ENCODE measurements around the gene HNRNPC. TPM values are rescaled to one million over a fixed set of nuclear protein-coding genes. Genes with fewer than 3 reads are reported as not detected.
A peak's percentile ranks its signal among the peaks of the same experiment; 100 is the strongest.

The HNRNPC gene
- total RNA-seq (2021; fragmentation: NEBNext Ultra II Directional; extraction: Animal tissue kit (Norgen Biotek cat#: 25700)), result 100 to 1,000 TPM; 528 to 684 (median 604) TPM
- long read RNA-seq, transcript HNRNPC-205 (9 exons, 1,375 nt), result major isoform, 139 of 456 reads
- long read RNA-seq, transcript HNRNPC-222 (9 exons, 1,658 nt), result minor isoform, 9 of 456 reads
- long read RNA-seq, transcript HNRNPC-211 (9 exons, 1,784 nt), result minor isoform, 75 of 456 reads
- long read RNA-seq, transcript HNRNPC-230 (8 exons, 1,371 nt), result minor isoform, 46 of 456 reads
- long read RNA-seq, partial matches to known transcripts, result 73 of 456 reads
- long read RNA-seq, other reads (novel, unspliced or antisense), result 101 of 456 reads

DNA sequence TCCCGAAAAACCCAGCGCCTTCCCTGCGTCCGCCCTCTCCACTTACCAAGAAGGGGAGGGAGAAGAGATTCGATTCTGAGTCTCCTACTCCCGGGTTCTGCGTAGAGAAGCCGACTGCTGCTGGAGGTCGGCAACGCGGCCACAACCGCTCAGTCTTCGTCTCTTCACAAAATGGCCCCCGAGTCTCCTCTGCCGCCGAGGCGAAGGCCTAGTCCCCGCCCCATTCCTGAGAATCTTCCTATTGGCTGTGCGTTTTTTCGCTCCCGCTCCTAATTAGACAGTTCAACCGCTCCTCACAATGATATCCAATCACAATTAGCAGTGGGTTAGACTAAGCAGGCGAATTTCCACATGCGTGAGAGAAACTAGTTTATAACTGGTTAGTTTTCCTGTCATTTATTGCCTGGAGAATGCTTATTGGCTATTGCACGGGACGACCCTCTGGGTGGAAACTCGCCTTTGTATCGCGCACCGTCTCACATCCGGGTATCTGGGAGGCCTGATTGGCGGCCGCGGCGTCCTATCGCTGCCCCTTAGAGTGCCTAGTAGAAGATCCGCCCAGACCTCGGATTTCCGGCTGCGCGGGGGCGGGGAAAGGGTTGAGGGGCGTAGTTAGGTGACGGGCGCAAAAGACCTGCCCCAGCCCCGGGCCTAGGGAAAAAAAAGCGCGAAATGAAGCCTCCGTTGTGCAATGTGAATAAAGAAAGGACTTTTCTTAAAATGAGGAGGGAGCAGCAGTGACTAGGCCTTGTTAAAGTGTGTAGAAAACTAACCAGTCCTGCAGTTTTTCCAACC is at the start of gene HNRNPC:
Gene HNRNPC (minus strand): TSS at position 191 of the 795 bp plus-strand sequence. CDS start 35,249 bp downstream, outside the sequence.
- H3K27me3 Mint-ChIP-seq (ENCODE audit: insufficient read depth), result peaks cover 10% of the 10 kb centered on the region
- peak; percentile 100 for DNase-seq
- peak within 1 kb of the TSS; percentile 100 for H3K4me3 Mint-ChIP-seq
- H3K4me1 Mint-ChIP-seq (ENCODE audit: low read depth), result peaks cover 38% of the 10 kb centered on the region
- H3K9me3 Mint-ChIP-seq, result 0 out of 2 replicates have a peak, but pooled peaks cover 3% of the 10 kb centered on the region
- H3K27ac Mint-ChIP-seq, result peak within 1 kb of the TSS; percentile 100
- TF ChIP-seq, protein P1, sequence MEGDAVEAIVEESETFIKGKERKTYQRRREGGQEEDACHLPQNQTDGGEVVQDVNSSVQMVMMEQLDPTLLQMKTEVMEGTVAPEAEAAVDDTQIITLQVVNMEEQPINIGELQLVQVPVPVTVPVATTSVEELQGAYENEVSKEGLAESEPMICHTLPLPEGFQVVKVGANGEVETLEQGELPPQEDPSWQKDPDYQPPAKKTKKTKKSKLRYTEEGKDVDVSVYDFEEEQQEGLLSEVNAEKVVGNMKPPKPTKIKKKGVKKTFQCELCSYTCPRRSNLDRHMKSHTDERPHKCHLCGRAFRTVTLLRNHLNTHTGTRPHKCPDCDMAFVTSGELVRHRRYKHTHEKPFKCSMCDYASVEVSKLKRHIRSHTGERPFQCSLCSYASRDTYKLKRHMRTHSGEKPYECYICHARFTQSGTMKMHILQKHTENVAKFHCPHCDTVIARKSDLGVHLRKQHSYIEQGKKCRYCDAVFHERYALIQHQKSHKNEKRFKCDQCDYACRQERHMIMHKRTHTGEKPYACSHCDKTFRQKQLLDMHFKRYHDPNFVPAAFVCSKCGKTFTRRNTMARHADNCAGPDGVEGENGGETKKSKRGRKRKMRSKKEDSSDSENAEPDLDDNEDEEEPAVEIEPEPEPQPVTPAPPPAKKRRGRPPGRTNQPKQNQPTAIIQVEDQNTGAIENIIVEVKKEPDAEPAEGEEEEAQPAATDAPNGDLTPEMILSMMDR (IDR thresholded peaks at IDR 0.05), result no peak
- peaks cover 40% of the 10 kb centered on the region for H3K36me3 Mint-ChIP-seq (ENCODE audit: low read depth)

DNA sequence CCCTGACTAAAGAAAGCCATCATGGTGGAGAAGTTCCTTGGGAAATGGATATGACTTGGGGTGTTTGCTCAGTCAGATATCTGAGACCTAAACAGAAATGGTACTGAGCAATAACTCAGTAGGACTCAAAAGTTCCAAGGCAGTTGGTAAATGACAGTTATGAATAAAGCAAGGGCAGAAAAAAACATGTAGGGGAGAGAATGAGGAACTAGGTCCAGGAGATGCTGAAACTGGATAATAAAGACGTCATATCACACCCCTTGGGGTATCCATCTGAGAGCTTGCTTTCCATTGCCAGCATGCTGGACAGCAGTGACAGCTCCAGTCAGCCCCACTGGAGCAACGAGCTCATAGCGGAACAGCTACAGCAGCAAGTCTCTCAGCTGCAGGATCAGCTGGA is 48.2 kb upstream of the HNRNPC start:
- Mint-ChIP-seq H3K4me1 (ENCODE audit: low read depth) (no peaks in the 10 kb centered on the region; the same call in 1 of the 2 replicates), H3K27ac (no peak overlapping the region), H3K27me3 (ENCODE audit: insufficient read depth) (peaks cover 31% of the 10 kb centered on the region), H3K4me3 (no peak overlapping the region), H3K36me3 (ENCODE audit: low read depth) (no peaks in the 10 kb centered on the region), H3K9me3 (no peaks in the 10 kb centered on the region)
- DNase-seq, result no peak
- TF ChIP-seq, protein P1 (IDR thresholded peaks at IDR 0.05), result no peak

DNA sequence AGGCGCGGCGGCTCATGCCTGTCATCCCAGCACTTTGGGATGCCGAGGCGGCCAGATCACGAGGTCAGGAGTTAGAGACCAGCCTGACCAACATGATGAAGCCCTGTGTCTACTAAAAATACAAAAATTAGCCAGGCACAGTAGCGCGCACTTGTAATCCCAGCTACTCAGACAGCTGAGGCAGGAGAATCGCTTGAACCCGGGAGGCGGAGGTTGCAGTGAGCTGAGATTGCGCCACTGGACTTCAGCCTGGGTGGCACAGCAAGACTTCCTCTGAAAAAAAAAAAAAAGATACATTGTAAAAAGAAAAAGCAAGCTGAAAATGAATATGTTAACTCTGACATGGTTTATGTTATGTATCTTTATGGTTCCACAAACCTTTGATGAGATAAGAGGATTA is 44.3 kb upstream of the HNRNPC start:
- H3K27ac Mint-ChIP-seq, result no peak overlapping the region
- H3K36me3 Mint-ChIP-seq (ENCODE audit: low read depth), result no peaks in the 10 kb centered on the region
- no peaks in the 10 kb centered on the region; the same call in 1 of the 2 replicates for H3K4me1 Mint-ChIP-seq (ENCODE audit: low read depth)
- no peaks in the 10 kb centered on the region for H3K9me3 Mint-ChIP-seq
- H3K27me3 Mint-ChIP-seq (ENCODE audit: insufficient read depth), result peaks cover 32% of the 10 kb centered on the region
- no peak for DNase-seq
- no peak overlapping the region for H3K4me3 Mint-ChIP-seq
- TF ChIP-seq, protein P1 (IDR thresholded peaks at IDR 0.05), result no peak

DNA sequence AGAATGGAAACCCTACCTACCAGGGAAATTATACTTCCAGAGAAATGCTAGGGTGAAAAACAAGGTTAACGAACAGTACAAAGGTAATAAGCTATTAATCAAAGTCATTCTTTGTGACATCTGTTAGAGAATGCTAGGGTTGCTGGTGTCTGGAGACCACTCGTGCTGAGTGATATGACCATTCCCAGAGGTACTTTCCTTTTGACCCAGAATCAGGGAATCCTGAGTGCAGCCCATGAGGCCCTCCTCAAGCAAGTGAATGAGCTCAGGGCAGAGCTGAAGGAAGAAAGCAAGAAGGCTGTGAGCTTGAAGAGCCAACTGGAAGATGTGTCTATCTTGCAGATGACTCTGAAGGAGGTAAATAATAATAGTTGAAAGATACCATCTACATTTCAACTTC is 42.4 kb upstream of the HNRNPC start:
- H3K27me3 Mint-ChIP-seq (ENCODE audit: insufficient read depth), result peaks cover 25% of the 10 kb centered on the region
- TF ChIP-seq, protein P1 (IDR thresholded peaks at IDR 0.05), result no peak
- no peak overlapping the region for H3K4me3 Mint-ChIP-seq
- H3K27ac Mint-ChIP-seq, result no peak overlapping the region
- no peak for DNase-seq
- no peaks in the 10 kb centered on the region for H3K36me3 Mint-ChIP-seq (ENCODE audit: low read depth)
- H3K9me3 Mint-ChIP-seq, result no peaks in the 10 kb centered on the region
- H3K4me1 Mint-ChIP-seq (ENCODE audit: low read depth), result no peaks in the 10 kb centered on the region; the same call in 1 of the 2 replicates

DNA sequence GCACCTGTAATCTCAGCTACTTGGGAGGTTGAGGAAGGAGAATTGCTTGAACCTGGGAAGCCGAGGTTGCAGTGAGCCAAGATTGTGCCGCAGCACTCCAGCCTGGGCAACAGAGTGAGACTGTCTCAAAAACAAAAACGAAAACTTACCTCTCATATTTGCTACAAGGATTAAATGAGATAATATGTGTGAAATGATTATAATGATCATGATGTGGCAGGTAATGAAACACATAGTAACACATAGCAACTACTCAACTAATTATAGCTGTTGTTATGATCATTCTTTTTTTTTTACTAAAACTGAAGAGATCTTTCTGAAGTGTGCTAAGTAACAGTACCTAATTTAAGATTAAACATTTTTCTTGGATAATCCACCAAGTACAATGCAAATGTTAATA is 40.7 kb upstream of the HNRNPC start:
- no peak for DNase-seq
- Mint-ChIP-seq H3K4me3 (no peak overlapping the region), H3K36me3 (ENCODE audit: low read depth) (no peaks in the 10 kb centered on the region), H3K9me3 (no peaks in the 10 kb centered on the region), H3K27ac (no peak overlapping the region), H3K4me1 (ENCODE audit: low read depth) (no peaks in the 10 kb centered on the region; the same call in 1 of the 2 replicates), H3K27me3 (ENCODE audit: insufficient read depth) (peaks cover 21% of the 10 kb centered on the region)
- TF ChIP-seq, protein P1 (IDR thresholded peaks at IDR 0.05), result no peak
